Mesendoderm (in vitro differentiated cells): ENCODE results near the gene XXYLT1.
A peak's percentile ranks its signal among the peaks of the same experiment; 100 is the strongest.
"Not testable (repeated sequence)": the region's sequence is repeated elsewhere in the genome, so short reads cannot be mapped to it uniquely, and the experiment has no call there.

Experiments
- DNase-seq: peaks from one replicate; pipeline ENCODE4 v3.0.0; 2013
- H2AK5ac ChIP-seq: 2 replicates; pipeline ENCODE4 v1.6.1; 2013; ENCODE audit warnings: low read length, inconsistent platforms
- H2BK120ac ChIP-seq: 2 replicates; pipeline ENCODE4 v1.6.1; 2013; ENCODE audit warnings: low read depth, mild to moderate bottlenecking, low read length, moderate library complexity, mixed read lengths
- H2BK15ac ChIP-seq: replicated peaks from 2 replicates; pipeline ENCODE4 v1.6.1; 2013; ENCODE audit warnings: low read depth, mild to moderate bottlenecking, moderate library complexity
- H2BK5ac ChIP-seq: 2 replicates; pipeline ENCODE4 v1.6.1; 2013; ENCODE audit warnings: low read length, inconsistent platforms
- H3K18ac ChIP-seq: 2 replicates; pipeline ENCODE4 v1.6.1; 2013; ENCODE audit warnings: mild to moderate bottlenecking, low read length, mixed read lengths
- H3K23ac ChIP-seq: one replicate; pipeline ENCODE4 v1.6.1; 2013; ENCODE audit warnings: low read length
- H3K27ac ChIP-seq: 2 replicates; pipeline ENCODE4 v1.5.1; 2013; ENCODE audit warnings: low read depth, mild to moderate bottlenecking, inconsistent platforms, low read length, moderate library complexity
- H3K27me3 ChIP-seq: 2 replicates; pipeline ENCODE4 v1.6.1; 2013; ENCODE audit warnings: low read length, control low read depth, mild to moderate bottlenecking, inconsistent platforms; ENCODE audit not compliant: insufficient read depth, poor library complexity
- H3K36me3 ChIP-seq: 2 replicates; pipeline ENCODE4 v1.6.1; 2013; ENCODE audit warnings: low read length, inconsistent platforms; ENCODE audit not compliant: control insufficient read depth, insufficient read depth
- H3K4ac ChIP-seq: one replicate; pipeline ENCODE4 v1.6.1; 2013; ENCODE audit warnings: low read depth, mild to moderate bottlenecking, low read length, moderate library complexity
- H3K4me1 ChIP-seq: 2 replicates; pipeline ENCODE4 v1.6.1; 2013; ENCODE audit warnings: low read depth, low read length, inconsistent platforms; ENCODE audit not compliant: control insufficient read depth
- H3K4me2 ChIP-seq: 2 replicates; pipeline ENCODE4 v1.6.1; 2013; ENCODE audit warnings: low read length
- H3K4me3 ChIP-seq: 2 replicates; pipeline ENCODE4 v1.5.1; 2013; ENCODE audit warnings: mild to moderate bottlenecking, low read length
- H3K56ac ChIP-seq: one replicate; pipeline ENCODE4 v1.6.1; 2013; ENCODE audit warnings: low read length
- H3K79me1 ChIP-seq: 2 replicates; pipeline ENCODE4 v1.6.1; 2013; ENCODE audit warnings: low read length, inconsistent platforms
- H3K79me2 ChIP-seq: 2 replicates; pipeline ENCODE4 v1.6.1; 2013; ENCODE audit warnings: mild to moderate bottlenecking, low read length; ENCODE audit not compliant: control insufficient read depth, insufficient read depth
- H3K9ac ChIP-seq: 2 replicates; pipeline ENCODE4 v1.6.1; 2013; ENCODE audit warnings: low read length, inconsistent platforms
- H4K5ac ChIP-seq: one replicate; pipeline ENCODE4 v1.6.1; 2013; ENCODE audit warnings: low read length
- H4K8ac ChIP-seq: one replicate; pipeline ENCODE4 v1.6.1; 2013; ENCODE audit warnings: low read depth, mild to moderate bottlenecking, control low read depth, low read length, moderate library complexity
- WGBS: extraction: QIAGEN DNeasy Blood & Tissue Kit; methylation state at CpG from one replicate; pipeline ENCODE4 v1.1.7; 2013; ENCODE audit warnings: low lambda C conversion rate, missing lambda C conversion rate; ENCODE audit not compliant: insufficient coverage; ENCODE audit errors: extremely low coverage; 5-methylcytosine and 5-hydroxymethylcytosine counted together

XXYLT1 gene

GRCh38 chr3:195302431-195302830 lies 31.5 kb upstream of the XXYLT1 start:
- H2BK120ac ChIP-seq: no peak overlapping the region
- H3K4me2 ChIP-seq: no peak overlapping the region
- H3K9ac ChIP-seq: no peak overlapping the region
- no peak overlapping the region for H2AK5ac ChIP-seq
- H3K4me1 ChIP-seq: no peaks in the 10 kb centered on the region
- no peak overlapping the region for H3K23ac ChIP-seq
- no peak overlapping the region for H4K5ac ChIP-seq
- no peak for DNase-seq
- no peaks in the 10 kb centered on the region for H3K79me1 ChIP-seq
- H3K4me3 ChIP-seq: no peak overlapping the region
- no CpG with 5 or more reads among the region's 3 CpGs for WGBS
- no peak overlapping the region for H3K56ac ChIP-seq
- no peaks in the 10 kb centered on the region for H3K79me2 ChIP-seq
- H2BK15ac ChIP-seq: no peak overlapping the region
- H3K18ac ChIP-seq: no peak overlapping the region
- H3K27ac ChIP-seq: no peak overlapping the region
- H2BK5ac ChIP-seq: no peak overlapping the region
- no peaks in the 10 kb centered on the region for H3K27me3 ChIP-seq
- no peak overlapping the region for H4K8ac ChIP-seq
- no peaks in the 10 kb centered on the region for H3K36me3 ChIP-seq
- no peak overlapping the region for H3K4ac ChIP-seq

- Histone ChIP-seq H3K9ac (no peak overlapping the region), H3K27me3 (no peaks in the 10 kb centered on the region), H3K23ac (no peak overlapping the region)
Measured at GRCh38 chr3:195297446-195297845, 26.5 kb upstream of the XXYLT1 start.

GRCh38 chr3:195296662-195297061 lies 25.7 kb upstream of the XXYLT1 start:
- no peaks in the 10 kb centered on the region for H3K79me1 ChIP-seq
- H2BK5ac ChIP-seq: no peak overlapping the region
- no peaks in the 10 kb centered on the region for H3K4me1 ChIP-seq
- H2BK15ac ChIP-seq: no peak overlapping the region
- H3K23ac ChIP-seq: no peak overlapping the region
- H3K27me3 ChIP-seq: no peaks in the 10 kb centered on the region
- H3K56ac ChIP-seq: no peak overlapping the region
- no peaks in the 10 kb centered on the region for H3K79me2 ChIP-seq
- no CpG with 5 or more reads among the region's 1 CpG for WGBS
- no peaks in the 10 kb centered on the region for H3K36me3 ChIP-seq
- no peak overlapping the region for H3K4me2 ChIP-seq
- H4K8ac ChIP-seq: no peak overlapping the region
- no peak overlapping the region for H3K27ac ChIP-seq
- H4K5ac ChIP-seq: no peak overlapping the region
- DNase-seq: no peak
- no peak overlapping the region for H3K4ac ChIP-seq
- no peak overlapping the region for H3K4me3 ChIP-seq
- H3K18ac ChIP-seq: no peak overlapping the region
- H2BK120ac ChIP-seq: no peak overlapping the region
- H2AK5ac ChIP-seq: no peak overlapping the region
- H3K9ac ChIP-seq: no peak overlapping the region

More at GRCh38 chr3:195297446-195297845, 26.5 kb upstream of the XXYLT1 start:
- H3K56ac ChIP-seq: no peak overlapping the region
- H3K79me1 ChIP-seq: no peaks in the 10 kb centered on the region
- no peak overlapping the region for H2BK15ac ChIP-seq
- H3K4ac ChIP-seq: no peak overlapping the region
- no peaks in the 10 kb centered on the region for H3K79me2 ChIP-seq
- DNase-seq: peak; percentile 64
- H4K8ac ChIP-seq: no peak overlapping the region
- H2BK5ac ChIP-seq: no peak overlapping the region
- no peaks in the 10 kb centered on the region for H3K4me1 ChIP-seq
- no peak overlapping the region for H3K27ac ChIP-seq
- no peak overlapping the region for H3K18ac ChIP-seq
- no peaks in the 10 kb centered on the region for H3K36me3 ChIP-seq
- no peak overlapping the region for H2BK120ac ChIP-seq
- no peak overlapping the region for H4K5ac ChIP-seq
- H3K4me3 ChIP-seq: no peak overlapping the region
- no peak overlapping the region for H3K4me2 ChIP-seq
- H2AK5ac ChIP-seq: no peak overlapping the region

GRCh38 chr3:195291121-195291520 lies 20.2 kb upstream of the XXYLT1 start:
- Histone ChIP-seq H2AK5ac (no peak overlapping the region), H4K8ac (no peak overlapping the region), H2BK15ac (no peak overlapping the region), H3K23ac (no peak overlapping the region), H3K79me1 (no peaks in the 10 kb centered on the region), H2BK5ac (no peak overlapping the region), H3K27ac (no peak overlapping the region), H3K27me3 (no peaks in the 10 kb centered on the region), H3K4ac (no peak overlapping the region), H3K56ac (no peak overlapping the region), H3K4me2 (no peak overlapping the region), H4K5ac (no peak overlapping the region), H3K4me1 (no peaks in the 10 kb centered on the region), H3K18ac (no peak overlapping the region), H3K79me2 (no peaks in the 10 kb centered on the region), H2BK120ac (no peak overlapping the region), H3K9ac (no peak overlapping the region), H3K4me3 (no peak overlapping the region), H3K36me3 (no peaks in the 10 kb centered on the region)
- no CpG with 5 or more reads among the region's 1 CpG for WGBS
- DNase-seq: no peak

- not testable (repeated sequence) for H2BK15ac ChIP-seq, H3K56ac ChIP-seq, H3K23ac ChIP-seq, H3K36me3 ChIP-seq, H3K4ac ChIP-seq, H3K27me3 ChIP-seq, H3K4me3 ChIP-seq, H3K9ac ChIP-seq, H4K8ac ChIP-seq, H3K79me1 ChIP-seq, H3K4me2 ChIP-seq, H3K18ac ChIP-seq, H2BK120ac ChIP-seq, H2AK5ac ChIP-seq, H4K5ac ChIP-seq, H3K4me1 ChIP-seq, DNase-seq, H3K27ac ChIP-seq, H3K79me2 ChIP-seq, H2BK5ac ChIP-seq
- WGBS: no CpG with 5 or more reads among the region's 5 CpGs
Measured at GRCh38 chr3:195290643-195291042, 19.7 kb upstream of the XXYLT1 start.

GRCh38 chr3:195286115-195286872 lies 15.3 kb upstream of the XXYLT1 start:
- Histone ChIP-seq H3K27me3 (no peaks in the 10 kb centered on the region), H3K79me1 (no peaks in the 10 kb centered on the region), H2BK15ac (no peak overlapping the region), H3K23ac (no peak overlapping the region), H3K4me2 (no peak overlapping the region), H3K9ac (no peak overlapping the region), H4K8ac (no peak overlapping the region), H3K56ac (no peak overlapping the region), H3K4me3 (no peak overlapping the region), H2BK120ac (no peak overlapping the region), H3K18ac (no peak overlapping the region), H3K36me3 (no peaks in the 10 kb centered on the region), H3K27ac (no peak overlapping the region), H3K4ac (no peak overlapping the region), H4K5ac (no peak overlapping the region), H2AK5ac (no peak overlapping the region), H2BK5ac (no peak overlapping the region), H3K79me2 (no peaks in the 10 kb centered on the region), H3K4me1 (no peaks in the 10 kb centered on the region)
- DNase-seq: no peak
- no CpG with 5 or more reads among the region's 4 CpGs for WGBS
